Measurements from ENCODE around the gene TFPT.

GRCh38 chr19:54148158-54148557, 32.7 kb upstream of the TFPT start:
- TF ChIP-seq CTCF (IDR thresholded peaks at IDR 0.05 in 2 of 3, conservative IDR thresholded peaks at IDR 0.05 in 1 of 3; ENCODE audit: control insufficient read depth in 2 of 3, extremely low read depth in 1 of 3, insufficient read depth in 1 of 3, low read depth in 3 of 3, low read length in 3 of 3) (no peak), RAD51 (IDR thresholded peaks at IDR 0.05) (no peak), ATF2 (IDR thresholded peaks at IDR 0.05; ENCODE audit: low read length) (no peak), JUND (IDR thresholded peaks at IDR 0.05; ENCODE audit: low read depth, low read length) (no peak), ETV6 (conservative IDR thresholded peaks at IDR 0.05 in 1 of 2, IDR thresholded peaks at IDR 0.05 in 1 of 2; ENCODE audit: borderline replicate concordance in 1 of 2, low read depth in 1 of 2) (no peak), ZNF384 (IDR thresholded peaks at IDR 0.05; ENCODE audit: borderline replicate concordance, low read depth, low read length) (no peak), RAD21 (IDR thresholded peaks at IDR 0.05; ENCODE audit: insufficient read depth, low read depth, low read length) (no peak), SRF (IDR thresholded peaks at IDR 0.05; ENCODE audit: low read depth in 2 of 2, low read length in 2 of 2) (no peak), CREB1 (IDR thresholded peaks at IDR 0.05; ENCODE audit: low read depth) (no peak), LARP7 (IDR thresholded peaks at IDR 0.05) (no peak), NKRF (conservative IDR thresholded peaks at IDR 0.05) (no peak), PAX8 (IDR thresholded peaks at IDR 0.05) (no peak)

Measured in GM12878 (cell line).